ENCODE data around the gene SMC5.

GRCh38 chr9:70250221-70250620 is 8.6 kb upstream of the SMC5 start:
- TF ChIP-seq CTCF (IDR thresholded peaks at IDR 0.05) (no peak), EZH2 (IDR thresholded peaks at IDR 0.05; ENCODE audit: borderline replicate concordance, insufficient read depth, low read depth, low read length, poor library complexity, severe bottlenecking) (no peak)
